Right kidney (tissue), 1 donor: ENCODE measurements around the gene SYCN.

Experiments
- DNase-seq: peaks from one replicate; pipeline ENCODE4 v3.0.0-alpha.2; 2016

SYCN gene

GRCh38 chr19:39170386-39171231 is 33.5 kb downstream of the SYCN start:
- no peak for DNase-seq

GRCh38 chr19:39169143-39169810 is 34.8 kb downstream of the SYCN start:
- no peak for DNase-seq

GRCh38 chr19:39168258-39169142 is 35.6 kb downstream of the SYCN start:
- DNase-seq = no peak

GRCh38 chr19:39167461-39168257 is 36.4 kb downstream of the SYCN start:
- peak; percentile 45 for DNase-seq

GRCh38 chr19:39166571-39167391 is 37.3 kb downstream of the SYCN start:
- no peak for DNase-seq

- no peak for DNase-seq
Measured at GRCh38 chr19:39165857-39166256, 38.2 kb downstream of the SYCN start.

GRCh38 chr19:39164289-39164688 is 39.8 kb downstream of the SYCN start:
- no peak for DNase-seq

GRCh38 chr19:39163621-39164020 is 40.4 kb downstream of the SYCN start:
- DNase-seq = no peak

- no peak for DNase-seq
Measured at GRCh38 chr19:39162441-39163043, 41.5 kb downstream of the SYCN start.

GRCh38 chr19:39160889-39161672 is 43.0 kb downstream of the SYCN start:
- DNase-seq = no peak

GRCh38 chr19:39160523-39160861 is 43.6 kb downstream of the SYCN start:
- DNase-seq = no peak

- no peak for DNase-seq
Measured at GRCh38 chr19:39158646-39159260, 45.3 kb downstream of the SYCN start.

- no peak for DNase-seq
Measured at GRCh38 chr19:39157997-39158389, 46.1 kb downstream of the SYCN start.

- no peak for DNase-seq
Measured at GRCh38 chr19:39157275-39157996, 46.6 kb downstream of the SYCN start.

- peak; percentile 35 for DNase-seq
Measured at GRCh38 chr19:39156326-39157230, 47.5 kb downstream of the SYCN start.

GRCh38 chr19:39155741-39156140 is 48.3 kb downstream of the SYCN start:
- DNase-seq = peak; percentile 21

GRCh38 chr19:39155114-39155700 is 48.9 kb downstream of the SYCN start:
- no peak for DNase-seq
